Vagina (tissue), 2 donors: ENCODE measurements around the gene DOK6. TPM values are rescaled to one million over a fixed set of nuclear protein-coding genes. Genes with fewer than 3 reads are reported as not detected.

Experiments used
- DNase-seq, 2 donors: peaks; one replicate each; pipeline ENCODE4 v3.0.0-alpha.2; 2017; ENCODE audit errors: extremely low spot score in 2 of 2
- H3K27ac ChIP-seq: fragments of 200-600 bp; sonication (generic); one replicate; pipeline ENCODE4 v1.5.1; 2019
- H3K27me3 ChIP-seq: fragments of 200-600 bp; sonication (generic); one replicate; pipeline ENCODE4 v1.5.1; 2019
- H3K36me3 ChIP-seq, 2 donors: fragments of 200-600 bp; sonication (generic); one replicate each; pipeline ENCODE4 v1.5.1; 2017 to 2019
- H3K4me1 ChIP-seq: fragments of 200-600 bp; sonication (generic); one replicate; pipeline ENCODE4 v1.5.1; 2019
- H3K4me3 ChIP-seq, 2 donors: fragments of 200-600 bp; sonication (generic); 1 replicate in 1 of 2; 2 replicates in 1 of 2; pipeline ENCODE4 v1.5.1; 2016 to 2019
- H3K9me3 ChIP-seq: fragments of 200-600 bp; sonication (generic); one replicate; pipeline ENCODE4 v1.5.1; 2019
- POLR2A ChIP-seq, 2 donors: fragments of 450-650 bp; IDR thresholded peaks; one replicate each; pipeline ENCODE4 v1.6.1; 2017; ENCODE audit warnings: antibody characterized with exemption in 2 of 2, mild to moderate bottlenecking in 2 of 2, moderate library complexity in 2 of 2
- POLR2AphosphoS5 ChIP-seq, 2 donors: sonication (generic); formaldehyde crosslinking; IDR thresholded peaks; one replicate each; pipeline ENCODE4 v1.9.0; 2017; ENCODE audit warnings: antibody characterized with exemption in 2 of 2, mild to moderate bottlenecking in 2 of 2, low read depth in 1 of 2; ENCODE audit not compliant: insufficient read depth in 1 of 2
- intact Hi-C: fragments of 100-400 bp; cut with DNase I; formaldehyde crosslinking; loops from one replicate; pipeline ENCODE4 v1.15.1; 2023
- total RNA-seq: library from RNA; depleted of rRNA; stranded (reverse); fragments of >200 nt; gene quantifications from one replicate; pipeline ENCODE4 v1.2.3, GENCODE V29; 2016
- TF ChIP-seq, protein P1 (sequence below), 3 experiments: fragments of 450-650 bp in 2 of 3; fragments of 200-600 bp in 1 of 3; sonication (generic) in 1 of 3; IDR thresholded peaks; one replicate each; pipeline ENCODE4 v1.5.1; 2017 to 2019; ENCODE audit warnings: antibody characterized with exemption in 3 of 3, mild to moderate bottlenecking in 2 of 3, moderate library complexity in 2 of 3

DOK6 gene
- total RNA-seq, 1 donor from 2014 or later = 1.2 TPM

DNA sequence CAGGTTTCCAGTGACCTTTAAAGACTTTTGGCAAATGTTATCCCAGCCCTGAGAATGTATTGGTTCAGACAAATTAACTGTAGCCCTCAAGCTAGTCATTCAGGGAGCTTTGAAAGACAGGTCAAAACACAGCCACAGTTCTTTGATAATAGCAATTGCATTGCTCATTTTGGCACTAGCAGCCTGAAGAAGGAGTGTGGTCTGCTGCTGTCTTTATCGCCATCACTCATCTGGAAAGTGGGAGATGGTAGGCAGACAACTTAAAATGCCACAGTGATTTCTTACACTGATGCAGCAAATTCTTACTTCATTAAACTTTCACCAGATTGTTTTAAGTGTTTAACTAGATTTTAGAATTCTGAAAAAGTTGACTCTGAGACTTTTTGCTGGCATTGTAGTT is 47.2 kb downstream of the DOK6 start:
- no peaks in the 10 kb centered on the region for H3K4me1 ChIP-seq
- H3K36me3 ChIP-seq = no peaks in the 10 kb centered on the region
- no peak overlapping the region for H3K4me3 ChIP-seq
- H3K27me3 ChIP-seq = no peaks in the 10 kb centered on the region
- TF ChIP-seq, protein P1, sequence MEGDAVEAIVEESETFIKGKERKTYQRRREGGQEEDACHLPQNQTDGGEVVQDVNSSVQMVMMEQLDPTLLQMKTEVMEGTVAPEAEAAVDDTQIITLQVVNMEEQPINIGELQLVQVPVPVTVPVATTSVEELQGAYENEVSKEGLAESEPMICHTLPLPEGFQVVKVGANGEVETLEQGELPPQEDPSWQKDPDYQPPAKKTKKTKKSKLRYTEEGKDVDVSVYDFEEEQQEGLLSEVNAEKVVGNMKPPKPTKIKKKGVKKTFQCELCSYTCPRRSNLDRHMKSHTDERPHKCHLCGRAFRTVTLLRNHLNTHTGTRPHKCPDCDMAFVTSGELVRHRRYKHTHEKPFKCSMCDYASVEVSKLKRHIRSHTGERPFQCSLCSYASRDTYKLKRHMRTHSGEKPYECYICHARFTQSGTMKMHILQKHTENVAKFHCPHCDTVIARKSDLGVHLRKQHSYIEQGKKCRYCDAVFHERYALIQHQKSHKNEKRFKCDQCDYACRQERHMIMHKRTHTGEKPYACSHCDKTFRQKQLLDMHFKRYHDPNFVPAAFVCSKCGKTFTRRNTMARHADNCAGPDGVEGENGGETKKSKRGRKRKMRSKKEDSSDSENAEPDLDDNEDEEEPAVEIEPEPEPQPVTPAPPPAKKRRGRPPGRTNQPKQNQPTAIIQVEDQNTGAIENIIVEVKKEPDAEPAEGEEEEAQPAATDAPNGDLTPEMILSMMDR (IDR thresholded peaks at IDR 0.05) = no peak
- TF ChIP-seq POLR2AphosphoS5 (IDR thresholded peaks at IDR 0.05; ENCODE audit: insufficient read depth in 1 of 2, low read depth in 1 of 2) (no peak), POLR2A (IDR thresholded peaks at IDR 0.05) (no peak)
- no peaks in the 10 kb centered on the region for H3K9me3 ChIP-seq
- no peak overlapping the region for H3K27ac ChIP-seq
- no peak for DNase-seq
- intact Hi-C loops = no loop called here

DNA sequence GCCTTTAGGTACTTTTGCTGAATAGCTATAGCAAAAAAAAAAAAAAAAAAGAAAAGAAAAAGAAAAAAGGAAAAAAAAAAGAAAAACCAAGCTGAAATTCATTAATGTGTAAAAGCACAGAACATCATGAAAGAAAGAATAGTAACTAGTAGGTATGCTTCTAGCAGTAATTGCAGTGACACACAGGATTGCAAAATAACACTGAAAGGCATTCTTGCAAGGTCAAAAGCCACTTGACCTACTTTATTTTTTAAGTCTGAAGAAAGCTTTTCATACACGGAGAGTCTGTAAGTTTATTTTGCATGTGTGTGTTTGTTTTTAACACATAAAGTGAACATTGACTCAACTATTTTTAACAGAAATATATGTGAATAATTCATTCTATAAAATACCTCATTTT is 54.4 kb downstream of the DOK6 start:
- Histone ChIP-seq H3K27ac (no peak overlapping the region), H3K4me3 (no peak overlapping the region), H3K9me3 (no peaks in the 10 kb centered on the region), H3K4me1 (no peaks in the 10 kb centered on the region), H3K36me3 (no peaks in the 10 kb centered on the region), H3K27me3 (no peaks in the 10 kb centered on the region)
- no peak for DNase-seq
- intact Hi-C loops = no loop called here
- TF ChIP-seq POLR2AphosphoS5 (IDR thresholded peaks at IDR 0.05; ENCODE audit: insufficient read depth in 1 of 2, low read depth in 1 of 2) (no peak), POLR2A (IDR thresholded peaks at IDR 0.05) (no peak)
- TF ChIP-seq, protein P1 (IDR thresholded peaks at IDR 0.05) = no peak

DNA sequence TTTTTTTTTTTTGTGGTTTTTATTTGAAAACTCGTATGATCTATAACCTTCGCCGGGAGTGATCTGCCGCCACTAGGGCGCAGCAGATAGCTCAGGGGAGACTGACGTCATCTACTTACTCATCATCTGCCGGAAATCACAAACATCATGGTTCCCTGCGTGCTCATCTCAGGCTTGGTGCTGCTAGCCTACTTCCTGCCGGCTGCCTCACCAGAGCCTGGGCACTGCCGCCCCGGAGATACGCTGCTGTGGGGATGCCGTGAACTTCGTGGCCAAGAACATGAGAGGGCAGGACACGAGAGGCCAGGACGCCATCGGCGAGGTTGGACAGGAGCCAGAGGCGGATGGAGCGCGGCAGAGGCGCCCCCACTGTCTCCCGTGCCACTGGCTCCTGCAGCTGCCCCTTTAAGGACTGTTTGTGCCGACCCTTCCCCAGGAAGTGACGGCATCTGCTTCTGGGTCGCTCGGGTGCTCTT is 68.8 kb downstream of the DOK6 start:
- no peak for TF ChIP-seq POLR2AphosphoS5 (IDR thresholded peaks at IDR 0.05; ENCODE audit: insufficient read depth in 1 of 2, low read depth in 1 of 2)
- TF ChIP-seq POLR2A (IDR thresholded peaks at IDR 0.05) = no peak
- TF ChIP-seq, protein P1 (IDR thresholded peaks at IDR 0.05) = no peak
- no peak for DNase-seq
- Histone ChIP-seq H3K9me3 (no peaks in the 10 kb centered on the region), H3K27me3 (no peaks in the 10 kb centered on the region), H3K36me3 (no peaks in the 10 kb centered on the region), H3K4me1 (no peaks in the 10 kb centered on the region), H3K27ac (no peak overlapping the region), H3K4me3 (no peak overlapping the region)
- intact Hi-C loops = no loop called here

DNA sequence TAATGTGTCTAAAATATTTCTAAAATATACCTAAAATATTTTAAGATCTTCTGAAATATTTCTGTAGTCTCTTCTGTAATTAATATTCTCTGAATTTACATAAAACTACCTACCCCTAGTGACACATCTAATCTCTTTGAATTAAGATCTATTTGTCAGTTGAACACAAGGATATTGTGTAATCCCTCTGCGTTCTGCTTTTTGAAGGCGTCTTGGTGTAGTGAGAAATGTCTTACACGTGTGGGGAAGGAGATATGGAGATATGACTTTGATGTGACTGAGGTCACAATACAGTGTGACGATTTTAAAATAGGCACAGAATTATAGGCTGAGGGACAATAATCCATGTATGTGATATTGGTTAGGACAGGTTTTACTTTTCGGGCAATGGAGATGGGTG is 79.8 kb downstream of the DOK6 start:
- Histone ChIP-seq H3K4me3 (no peak overlapping the region), H3K27ac (no peak overlapping the region), H3K4me1 (no peaks in the 10 kb centered on the region), H3K36me3 (no peaks in the 10 kb centered on the region), H3K27me3 (no peaks in the 10 kb centered on the region), H3K9me3 (no peaks in the 10 kb centered on the region)
- TF ChIP-seq POLR2A (IDR thresholded peaks at IDR 0.05) = no peak
- intact Hi-C loops = no loop called here
- no peak for DNase-seq

DNA sequence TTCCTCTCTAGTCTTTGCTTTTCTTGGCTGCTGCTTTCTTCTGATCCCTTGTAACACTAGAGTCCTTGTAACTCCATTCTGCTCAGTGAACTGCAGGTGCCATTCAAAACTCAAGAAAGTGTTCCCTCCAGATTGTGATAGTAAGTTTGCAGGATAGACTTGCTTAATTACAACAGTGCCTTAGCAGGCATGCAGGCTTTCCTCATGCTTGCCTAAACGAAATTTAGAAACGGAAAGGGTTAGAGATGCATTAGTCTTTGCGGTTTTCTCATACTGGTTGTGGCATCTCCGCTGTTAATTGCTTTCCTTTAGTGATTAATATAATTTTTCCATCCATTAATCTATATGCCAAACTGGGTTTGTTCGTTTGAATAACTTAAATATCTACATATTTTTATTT is 82.9 kb downstream of the DOK6 start:
- Histone ChIP-seq H3K27ac (no peak overlapping the region), H3K9me3 (no peaks in the 10 kb centered on the region), H3K4me1 (no peaks in the 10 kb centered on the region), H3K36me3 (no peaks in the 10 kb centered on the region), H3K27me3 (no peaks in the 10 kb centered on the region), H3K4me3 (no peak overlapping the region)
- intact Hi-C loops = no loop called here
- TF ChIP-seq POLR2A (IDR thresholded peaks at IDR 0.05) (no peak), POLR2AphosphoS5 (IDR thresholded peaks at IDR 0.05; ENCODE audit: insufficient read depth in 1 of 2, low read depth in 1 of 2) (no peak)
- TF ChIP-seq, protein P1 (IDR thresholded peaks at IDR 0.05) = no peak
- DNase-seq = no peak
